GM20000 (cell line): Measurements from ENCODE around the gene PHLPP1.

Source experiments
- DNase-seq: peaks from one replicate; pipeline ENCODE4 v3.0.0; 2012; ENCODE audit warnings: low spot score
- TF ChIP-seq, protein P1 (sequence below): IDR thresholded peaks from 2 replicates; pipeline ENCODE4 v1.5.1; 2012; ENCODE audit warnings: mild to moderate bottlenecking, control low read depth; ENCODE audit errors: extremely low read depth, missing control alignments

PHLPP1 gene

DNA sequence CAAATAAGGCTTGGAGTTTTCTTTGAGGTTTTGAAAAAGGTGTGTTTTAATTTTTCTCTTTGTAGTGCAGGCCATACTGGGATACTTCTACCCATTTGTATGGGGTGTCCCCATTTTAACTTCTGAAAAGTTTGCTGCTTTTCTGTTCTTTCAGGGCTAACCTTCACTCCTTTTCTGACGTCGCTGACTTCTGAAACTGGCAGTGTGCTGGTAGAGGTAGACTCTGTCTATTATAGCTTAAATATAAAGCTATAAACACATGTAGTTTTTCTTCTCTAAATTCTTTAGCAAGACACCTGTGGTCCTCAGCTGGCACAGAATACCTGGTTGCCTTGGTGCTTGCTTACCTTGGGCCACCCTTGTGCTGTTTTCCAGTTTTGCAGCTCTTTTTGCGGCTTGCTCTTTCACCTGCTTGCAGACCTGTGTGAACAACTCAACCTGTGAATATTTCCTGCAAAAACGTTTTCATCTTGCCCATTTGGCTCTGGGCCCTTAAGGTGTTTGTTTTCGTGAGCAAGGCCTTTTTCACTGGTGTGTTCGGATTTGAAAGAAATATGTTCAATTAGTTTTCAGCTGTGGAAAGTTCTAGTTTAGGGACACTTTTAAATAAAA lies 42.2 kb downstream of the PHLPP1 start:
- DNase-seq: no peak
- TF ChIP-seq, protein P1, sequence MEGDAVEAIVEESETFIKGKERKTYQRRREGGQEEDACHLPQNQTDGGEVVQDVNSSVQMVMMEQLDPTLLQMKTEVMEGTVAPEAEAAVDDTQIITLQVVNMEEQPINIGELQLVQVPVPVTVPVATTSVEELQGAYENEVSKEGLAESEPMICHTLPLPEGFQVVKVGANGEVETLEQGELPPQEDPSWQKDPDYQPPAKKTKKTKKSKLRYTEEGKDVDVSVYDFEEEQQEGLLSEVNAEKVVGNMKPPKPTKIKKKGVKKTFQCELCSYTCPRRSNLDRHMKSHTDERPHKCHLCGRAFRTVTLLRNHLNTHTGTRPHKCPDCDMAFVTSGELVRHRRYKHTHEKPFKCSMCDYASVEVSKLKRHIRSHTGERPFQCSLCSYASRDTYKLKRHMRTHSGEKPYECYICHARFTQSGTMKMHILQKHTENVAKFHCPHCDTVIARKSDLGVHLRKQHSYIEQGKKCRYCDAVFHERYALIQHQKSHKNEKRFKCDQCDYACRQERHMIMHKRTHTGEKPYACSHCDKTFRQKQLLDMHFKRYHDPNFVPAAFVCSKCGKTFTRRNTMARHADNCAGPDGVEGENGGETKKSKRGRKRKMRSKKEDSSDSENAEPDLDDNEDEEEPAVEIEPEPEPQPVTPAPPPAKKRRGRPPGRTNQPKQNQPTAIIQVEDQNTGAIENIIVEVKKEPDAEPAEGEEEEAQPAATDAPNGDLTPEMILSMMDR: no peak

DNA sequence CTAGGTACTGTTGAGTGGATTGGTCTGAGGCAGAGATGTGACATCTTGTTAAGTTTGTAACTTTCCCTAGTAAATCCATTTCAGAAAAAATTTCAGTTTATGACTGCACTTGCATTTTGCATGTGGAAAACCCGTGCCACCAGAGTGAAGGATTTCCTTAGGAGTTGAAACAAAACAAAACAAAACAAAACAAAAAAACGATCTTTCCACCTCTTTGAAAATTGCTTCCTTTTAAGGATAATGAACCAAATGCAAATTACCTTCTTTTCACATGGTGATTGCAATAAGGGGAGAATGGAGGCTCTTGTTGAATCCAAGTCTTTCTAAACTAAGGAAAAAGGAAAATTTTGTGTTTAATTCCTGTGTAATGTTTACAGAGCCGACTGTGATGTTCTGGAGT lies 43.2 kb downstream of the PHLPP1 start:
- TF ChIP-seq, protein P1: no peak
- no peak for DNase-seq

DNA sequence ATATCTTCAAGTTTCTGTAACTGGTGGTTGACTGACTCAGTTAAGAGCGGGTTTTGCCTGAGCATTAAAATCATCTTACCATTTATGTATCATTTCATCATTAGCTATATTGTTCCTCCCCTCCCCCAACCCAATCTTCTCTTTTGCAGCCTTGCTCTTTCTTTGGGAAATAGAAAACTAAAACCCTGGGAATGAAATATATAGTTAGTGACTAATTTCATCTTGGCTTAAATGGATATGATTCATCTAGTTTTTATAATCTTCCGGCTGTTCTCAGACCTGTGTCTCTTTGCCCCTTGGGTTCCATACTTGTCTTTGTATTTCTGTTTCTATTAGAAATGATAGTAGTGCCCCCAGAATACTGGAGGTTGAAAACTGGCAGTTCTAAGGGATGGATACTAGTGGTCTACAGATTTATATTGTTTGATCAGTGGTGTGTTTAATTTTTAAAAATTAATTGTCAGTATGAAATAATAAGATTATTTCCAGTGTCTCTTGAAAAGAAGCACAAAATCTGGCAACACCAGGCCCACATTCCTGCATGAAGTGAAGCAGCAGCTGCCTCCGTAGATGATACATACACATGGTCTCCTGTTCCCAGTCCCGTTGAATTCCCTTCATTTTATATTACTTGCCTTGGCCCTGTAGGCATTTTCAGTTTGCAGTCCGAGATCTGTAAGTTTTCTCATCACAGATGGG lies 44.5 kb downstream of the PHLPP1 start:
- TF ChIP-seq, protein P1: no peak
- no peak for DNase-seq

DNA sequence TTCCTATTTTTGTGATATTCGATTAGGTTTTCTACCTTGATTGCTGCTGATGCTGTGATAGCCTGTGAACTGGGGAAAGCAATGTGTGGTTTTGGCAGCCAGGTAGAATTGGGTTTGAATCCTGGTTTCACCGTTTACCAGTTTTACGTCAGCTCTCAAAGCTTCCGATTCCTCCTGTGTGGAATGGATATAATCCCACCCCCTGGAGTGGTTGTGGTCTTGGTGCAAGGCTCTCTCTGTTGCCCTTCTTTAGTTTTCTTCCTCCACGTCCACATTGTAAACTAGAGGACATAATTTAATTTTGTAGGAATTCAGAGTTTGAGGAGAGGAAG lies 45.0 kb downstream of the PHLPP1 start:
- TF ChIP-seq, protein P1: no peak
- no peak for DNase-seq

DNA sequence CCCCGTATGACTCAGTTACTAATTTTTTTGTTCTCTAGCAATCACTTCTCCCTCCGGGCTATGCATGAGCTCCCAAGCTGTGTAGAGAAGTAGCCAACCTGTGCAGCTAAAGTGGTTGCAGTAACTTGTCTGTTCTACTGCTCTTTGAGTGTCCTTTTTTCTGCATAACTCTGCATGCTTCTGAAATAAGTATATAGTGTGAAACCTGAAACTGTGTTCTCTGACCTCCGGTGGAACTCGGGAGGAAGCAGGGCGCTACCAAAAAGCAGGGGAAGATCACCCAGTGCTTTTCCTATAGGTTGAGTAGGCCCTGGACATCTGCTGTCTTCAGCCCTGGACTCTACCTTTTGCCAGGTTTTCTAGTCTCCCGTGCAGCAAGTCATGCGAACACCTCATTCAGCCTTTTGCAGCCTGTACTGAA lies 47.8 kb downstream of the PHLPP1 start:
- TF ChIP-seq, protein P1: no peak
- no peak for DNase-seq

DNA sequence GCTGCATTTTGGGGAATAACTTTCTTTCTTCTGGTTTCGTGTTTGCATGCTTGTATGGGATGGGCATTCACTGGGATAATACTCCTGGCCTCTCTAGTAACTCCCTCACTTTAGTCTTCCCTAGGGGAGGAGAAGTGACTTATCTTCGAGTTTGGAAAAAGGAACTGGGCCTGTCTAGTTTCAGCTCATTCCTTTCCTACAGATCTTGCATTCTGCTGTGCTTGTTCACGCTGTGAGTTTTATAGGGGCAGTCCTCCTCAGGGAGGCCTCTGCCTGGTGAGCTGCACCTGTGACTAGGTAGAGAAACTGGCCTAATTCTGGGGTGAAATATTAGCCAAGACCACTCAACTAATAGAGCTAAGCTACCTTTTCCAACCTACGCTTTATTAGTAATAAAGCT lies 50.9 kb downstream of the PHLPP1 start:
- TF ChIP-seq, protein P1: no peak
- DNase-seq: no peak

DNA sequence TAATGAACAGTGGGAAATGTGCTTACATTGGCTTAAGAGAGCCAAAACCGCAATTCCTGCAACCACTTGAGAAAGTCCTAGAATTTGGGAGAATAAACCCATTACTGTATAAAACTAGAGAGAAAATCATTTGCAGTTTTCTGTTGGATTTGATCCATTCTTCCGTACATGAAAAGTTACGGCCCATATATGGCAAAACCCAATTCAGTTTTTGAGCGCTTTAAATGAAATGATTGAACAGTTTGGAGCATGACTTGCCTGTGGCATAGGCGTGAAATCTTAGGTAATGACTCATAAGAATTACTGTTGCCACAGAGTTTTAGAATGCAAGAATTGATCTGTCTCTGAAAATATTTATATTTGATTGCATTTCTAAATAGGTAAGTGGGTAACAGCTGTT lies 52.0 kb downstream of the PHLPP1 start:
- TF ChIP-seq, protein P1: no peak
- no peak for DNase-seq
